CD8-positive, alpha-beta memory T cell (primary cell): ENCODE measurements around the gene ABCB9. TPM values are rescaled to one million over a fixed set of nuclear protein-coding genes. Genes with fewer than 3 reads are reported as not detected.

Experiments used
- CTCF ChIA-PET: fragments of 350-600 bp; sonication (Branson Sonifier 250); formaldehyde crosslinking; loops from one replicate; lab custom pipeline; 2021; ENCODE audit warnings: antibody characterized with exemption; lab: Charles Lee
- POLR2A ChIA-PET: fragments of 350-600 bp; sonication (Branson Sonifier 250); formaldehyde crosslinking; loops from one replicate; lab custom pipeline; 2021; ENCODE audit warnings: antibody characterized with exemption; lab: Charles Lee
- DNase-seq, 5 donors: peaks; one replicate each; pipeline versions ENCODE4 v3.0.0 to v3.0.0-alpha.2; 2020 to 2022; ENCODE audit warnings: mixed read lengths in 1 of 5
- H3K27ac ChIP-seq: one replicate; pipeline ENCODE4 v1.7.0; 2013; ENCODE audit warnings: low read depth, mild to moderate bottlenecking, low read length, moderate library complexity
- H3K27me3 ChIP-seq: 2 replicates; pipeline ENCODE4 v1.7.0; 2013; ENCODE audit warnings: low read length, mild to moderate bottlenecking; ENCODE audit not compliant: insufficient read depth, poor library complexity, severe bottlenecking
- H3K36me3 ChIP-seq: 2 replicates; pipeline ENCODE4 v1.7.0; 2013; ENCODE audit warnings: mild to moderate bottlenecking, low read length, moderate library complexity; ENCODE audit not compliant: insufficient read depth
- H3K4me1 ChIP-seq: 2 replicates; pipeline ENCODE4 v1.7.0; 2013; ENCODE audit warnings: mild to moderate bottlenecking, low read length, moderate library complexity; ENCODE audit not compliant: insufficient read depth
- H3K4me3 ChIP-seq: 2 replicates; pipeline ENCODE4 v1.7.0; 2013; ENCODE audit warnings: mild to moderate bottlenecking, low read length
- H3K9me3 ChIP-seq: 2 replicates; pipeline ENCODE4 v1.7.0; 2013; ENCODE audit warnings: mild to moderate bottlenecking, low read length
- H3K27ac Mint-ChIP-seq, 8 donors: one replicate each; pipeline ENCODE4 v1.8.0; 2020 to 2021; ENCODE audit warnings: mixed read lengths in 8 of 8, mild to moderate bottlenecking in 6 of 8, inconsistent platforms in 3 of 8, moderate library complexity in 3 of 8
- H3K27me3 Mint-ChIP-seq, 2 donors: one replicate each; pipeline ENCODE4 v1.8.0; 2020 to 2021; ENCODE audit warnings: mixed read lengths in 2 of 2, mild to moderate bottlenecking in 1 of 2, moderate library complexity in 1 of 2
- H3K36me3 Mint-ChIP-seq, 3 donors: one replicate each; pipeline ENCODE4 v1.8.0; 2020 to 2021; ENCODE audit warnings: mixed read lengths in 3 of 3, inconsistent platforms in 1 of 3, mild to moderate bottlenecking in 1 of 3
- H3K4me1 Mint-ChIP-seq, 3 donors: one replicate each; pipeline ENCODE4 v1.8.0; 2020 to 2021; ENCODE audit warnings: mixed read lengths in 3 of 3, inconsistent platforms in 1 of 3, mild to moderate bottlenecking in 1 of 3
- H3K4me3 Mint-ChIP-seq, 7 donors: one replicate each; pipeline ENCODE4 v1.8.0; 2020 to 2021; ENCODE audit warnings: mixed read lengths in 7 of 7, mild to moderate bottlenecking in 6 of 7, moderate library complexity in 4 of 7, inconsistent platforms in 2 of 7
- H3K9me3 Mint-ChIP-seq, 5 donors: one replicate each; pipeline ENCODE4 v1.8.0; 2020 to 2022; ENCODE audit warnings: mixed read lengths in 5 of 5, mild to moderate bottlenecking in 3 of 5, moderate library complexity in 2 of 5, inconsistent platforms in 1 of 5
- polyA plus RNA-seq: library from polyadenylated mRNA; unstranded; fragments of 300-500 nt; fragmentation: Illumina TruSeq; gene quantifications from one replicate; pipeline ENCODE4 v1.2.3, GENCODE V29; 2021
- total RNA-seq, 2 experiments: library from RNA; stranded (reverse); gene quantifications; one replicate each; pipeline ENCODE4 v1.2.3, GENCODE V29; 2021

Gene ABCB9
- total and polyA plus RNA-seq, 3 experiments from 2014 or later: 0.99 to 3.9 (median 3.7) TPM

DNA sequence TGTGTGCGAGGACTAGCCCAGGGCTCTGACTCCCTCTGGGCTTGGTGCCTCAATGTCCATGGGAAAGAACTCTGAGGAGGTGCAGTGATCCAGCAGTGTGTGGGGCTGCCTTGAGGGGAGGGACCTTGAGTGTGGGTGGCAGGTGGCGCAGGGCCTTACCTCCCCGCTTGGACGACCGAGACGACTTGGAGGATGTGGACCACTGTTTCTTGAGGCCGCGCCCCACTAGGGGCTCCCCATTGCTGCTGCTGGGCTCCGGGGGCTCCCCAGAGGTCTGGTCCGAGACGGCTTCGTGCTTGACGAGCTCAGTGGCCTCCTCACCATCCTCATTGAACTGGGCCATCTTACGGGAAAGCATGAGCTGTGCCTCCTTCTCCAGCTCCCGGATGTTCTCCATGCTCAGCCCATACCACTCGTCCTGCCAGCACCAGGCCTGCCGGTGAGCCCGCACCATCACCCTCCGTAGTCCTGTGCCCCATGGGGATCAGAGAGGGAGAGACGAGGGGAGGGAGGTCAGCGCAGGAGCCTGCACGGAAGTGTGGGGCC is 38.9 kb upstream of the ABCB9 start:
- no peaks in the 10 kb centered on the region for H3K4me1 Mint-ChIP-seq
- ChIA-PET POLR2A (no interaction called here), CTCF (no interaction called here)
- peaks cover 0 to 2% of the 10 kb centered on the region in 2 donors for H3K27me3 Mint-ChIP-seq
- peak in 1 of 5 donors; percentile 19 for DNase-seq
- peaks cover 0 to 32% (median 7%) of the 10 kb centered on the region in 3 donors for H3K36me3 Mint-ChIP-seq
- Histone ChIP-seq H3K4me3 (no peak overlapping the region), H3K4me1 (no peaks in the 10 kb centered on the region), H3K27ac (no peak overlapping the region), H3K36me3 (no peaks in the 10 kb centered on the region), H3K27me3 (no peaks in the 10 kb centered on the region), H3K9me3 (no peaks in the 10 kb centered on the region)
- no peak overlapping the region for H3K4me3 Mint-ChIP-seq
- no peaks in the 10 kb centered on the region for H3K9me3 Mint-ChIP-seq
- peak overlapping the region in 1 of 8 donors; percentile 13 for H3K27ac Mint-ChIP-seq

DNA sequence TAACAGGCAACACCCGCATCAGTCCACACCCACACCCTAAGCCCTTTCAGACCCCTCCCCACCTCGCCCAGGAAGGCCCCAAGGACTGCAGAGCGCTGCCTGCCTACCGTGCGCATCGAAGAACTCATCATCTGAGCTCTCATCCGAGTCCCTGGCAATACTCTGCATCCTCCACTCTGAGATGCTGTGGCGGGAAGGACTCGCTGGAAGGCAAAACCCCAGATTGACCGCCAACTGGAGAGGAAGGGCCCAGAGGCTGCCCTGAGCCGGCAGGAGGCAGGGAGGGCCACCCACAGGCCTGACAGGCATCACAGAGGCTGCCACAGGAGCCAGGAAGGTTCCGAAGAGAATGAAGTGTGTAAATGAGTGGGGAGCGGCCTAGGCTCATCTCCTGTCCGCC is 38.0 kb upstream of the ABCB9 start:
- H3K27ac Mint-ChIP-seq: peak overlapping the region in 1 of 8 donors; percentile 72

DNA sequence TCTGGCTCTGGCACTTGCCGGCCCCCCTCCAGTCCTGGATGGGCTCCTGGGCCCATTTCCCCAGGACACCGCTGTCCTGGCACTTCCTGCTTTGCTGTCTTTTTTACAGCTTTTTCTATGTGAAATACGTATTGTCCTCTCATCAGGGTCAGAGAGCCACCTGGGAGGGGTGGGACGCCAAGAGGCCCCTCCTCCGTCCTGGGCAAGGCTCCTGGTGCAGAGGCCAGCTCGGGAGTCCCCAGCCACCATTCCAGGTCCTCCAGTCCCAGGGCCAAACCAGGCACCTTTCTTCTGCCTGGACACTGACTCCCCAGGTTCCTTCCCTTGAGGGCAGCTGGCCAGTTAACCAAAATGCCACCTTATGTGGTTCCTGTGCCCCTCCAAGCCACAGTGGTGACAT is 37.0 kb upstream of the ABCB9 start:
- CTCF ChIA-PET: no interaction called here
- H3K36me3 Mint-ChIP-seq: peaks cover 0 to 23% (median 7%) of the 10 kb centered on the region in 3 donors

More for the DNA sequence above, 38.0 kb upstream of the ABCB9 start:
- CTCF ChIA-PET: no interaction called here
- H3K4me3 ChIP-seq: no peak overlapping the region
- DNase-seq: peak in 1 of 5 donors; percentile 6
- Mint-ChIP-seq H3K36me3 (peaks cover 0 to 26% (median 7%) of the 10 kb centered on the region in 3 donors), H3K27me3 (peaks cover 0 to 2% of the 10 kb centered on the region in 2 donors), H3K4me1 (no peaks in the 10 kb centered on the region), H3K4me3 (no peak overlapping the region), H3K9me3 (no peaks in the 10 kb centered on the region)
- H3K9me3 ChIP-seq: no peaks in the 10 kb centered on the region
- H3K27ac ChIP-seq: no peak overlapping the region
- H3K27me3 ChIP-seq: no peaks in the 10 kb centered on the region
- POLR2A ChIA-PET: no interaction called here
- no peaks in the 10 kb centered on the region for H3K4me1 ChIP-seq
- H3K36me3 ChIP-seq: no peaks in the 10 kb centered on the region

DNA sequence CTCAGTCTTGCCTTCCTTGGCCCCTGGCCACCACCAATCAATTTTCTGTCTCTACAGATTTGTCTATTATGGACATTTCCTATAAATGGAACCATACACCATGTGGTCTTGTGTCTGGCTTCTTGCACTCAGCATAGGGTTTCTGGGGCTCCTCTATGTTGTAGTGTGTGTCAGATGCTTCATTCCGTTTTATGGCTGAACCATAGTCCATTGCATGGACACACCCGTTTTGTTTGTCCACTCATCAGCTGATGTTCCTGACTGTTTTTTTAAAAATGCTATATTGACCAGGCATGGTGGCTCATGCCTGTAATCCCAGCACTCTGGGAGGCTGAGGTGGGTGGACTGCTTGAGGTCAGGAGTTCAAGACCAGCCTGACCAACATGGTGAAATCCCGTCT is 35.2 kb upstream of the ABCB9 start:
- CTCF ChIA-PET: no interaction called here

More for the DNA sequence above, 37.0 kb upstream of the ABCB9 start:
- Histone ChIP-seq H3K27me3 (no peaks in the 10 kb centered on the region), H3K36me3 (no peaks in the 10 kb centered on the region), H3K27ac (no peak overlapping the region), H3K4me3 (no peak overlapping the region), H3K9me3 (no peaks in the 10 kb centered on the region), H3K4me1 (no peaks in the 10 kb centered on the region)
- DNase-seq: peak in 1 of 5 donors; percentile 12
- Mint-ChIP-seq H3K27me3 (peaks cover 0 to 2% of the 10 kb centered on the region in 2 donors), H3K4me1 (no peaks in the 10 kb centered on the region), H3K27ac (peak overlapping the region in 1 of 8 donors; percentile 70), H3K4me3 (no peak overlapping the region), H3K9me3 (no peaks in the 10 kb centered on the region)
- POLR2A ChIA-PET: no interaction called here

DNA sequence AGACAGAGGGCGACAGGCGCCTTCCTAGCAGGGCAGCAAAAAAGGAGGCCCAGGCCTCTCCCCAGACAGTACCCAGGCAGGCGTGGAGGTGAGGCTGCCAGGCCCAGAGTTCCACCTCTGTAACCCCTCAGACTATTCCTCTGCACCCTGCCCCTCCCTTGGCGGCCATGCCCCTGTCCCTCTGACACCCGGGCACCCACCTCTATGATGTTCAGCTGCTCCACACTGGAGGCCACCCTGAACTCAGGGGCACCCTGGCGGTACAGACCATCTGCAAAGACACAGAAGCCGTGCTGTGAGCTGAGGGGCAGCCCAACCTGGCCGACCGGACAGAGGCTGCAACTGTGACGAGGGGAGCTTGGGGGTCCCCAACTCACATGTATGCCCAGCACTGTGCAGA is 34.3 kb upstream of the ABCB9 start:
- Mint-ChIP-seq H3K27ac (no peak overlapping the region), H3K4me3 (no peak overlapping the region), H3K27me3 (no peaks in the 10 kb centered on the region), H3K9me3 (no peaks in the 10 kb centered on the region), H3K36me3 (peaks cover 0 to 19% (median 4%) of the 10 kb centered on the region in 3 donors), H3K4me1 (no peaks in the 10 kb centered on the region)
- peak in 1 of 5 donors; percentile 38 for DNase-seq
- Histone ChIP-seq H3K4me3 (no peak overlapping the region), H3K27ac (no peak overlapping the region), H3K36me3 (no peaks in the 10 kb centered on the region), H3K4me1 (no peaks in the 10 kb centered on the region), H3K27me3 (no peaks in the 10 kb centered on the region), H3K9me3 (no peaks in the 10 kb centered on the region)
- CTCF ChIA-PET: interaction anchor here (0.9 kb wide), 1 partner anchor 207 kb away, joined by 3 read pairs; no protein-coding TSS in a partner anchor
- POLR2A ChIA-PET: no interaction called here

More for the DNA sequence above, 35.2 kb upstream of the ABCB9 start:
- Mint-ChIP-seq H3K36me3 (peaks cover 0 to 19% (median 4%) of the 10 kb centered on the region in 3 donors), H3K27me3 (no peaks in the 10 kb centered on the region), H3K4me3 (no peak overlapping the region), H3K27ac (no peak overlapping the region), H3K4me1 (no peaks in the 10 kb centered on the region), H3K9me3 (no peaks in the 10 kb centered on the region)
- Histone ChIP-seq H3K4me1 (no peaks in the 10 kb centered on the region), H3K9me3 (no peaks in the 10 kb centered on the region), H3K27ac (no peak overlapping the region), H3K27me3 (no peaks in the 10 kb centered on the region), H3K36me3 (no peaks in the 10 kb centered on the region), H3K4me3 (no peak overlapping the region)
- DNase-seq: no peak
- POLR2A ChIA-PET: no interaction called here

DNA sequence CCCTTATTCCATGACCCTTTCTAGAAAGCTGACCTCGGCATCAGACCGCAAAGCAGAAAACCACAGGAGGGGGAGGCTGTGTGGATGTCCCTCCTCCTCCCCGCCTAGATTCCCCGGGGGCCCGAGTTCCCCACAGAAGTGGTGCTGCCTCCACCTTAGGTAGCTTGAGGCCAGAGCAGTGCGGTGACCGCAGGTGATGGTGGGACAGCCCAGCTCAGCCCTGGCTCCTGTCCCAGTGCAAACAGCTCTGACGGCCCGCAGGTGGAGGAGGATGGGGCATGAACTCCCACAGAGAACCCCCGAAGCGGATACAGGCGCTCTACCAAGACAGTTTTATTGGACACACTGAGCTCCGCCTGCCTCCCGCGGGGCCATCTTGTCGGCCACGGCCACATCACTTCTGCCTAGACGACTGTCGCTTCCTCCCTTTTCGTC is 33.7 kb upstream of the ABCB9 start:
- DNase-seq: peak in 1 of 5 donors; percentile 17
- no peak overlapping the region for H3K4me3 ChIP-seq
- H3K27ac ChIP-seq: no peak overlapping the region
- Mint-ChIP-seq H3K36me3 (peaks cover 0 to 19% (median 4%) of the 10 kb centered on the region in 3 donors), H3K27me3 (no peaks in the 10 kb centered on the region), H3K4me1 (no peaks in the 10 kb centered on the region), H3K9me3 (no peaks in the 10 kb centered on the region), H3K27ac (no peak overlapping the region), H3K4me3 (no peak overlapping the region)
- no peaks in the 10 kb centered on the region for H3K27me3 ChIP-seq
- ChIA-PET POLR2A (no interaction called here), CTCF (interaction anchor here (0.9 kb wide), 1 partner anchor 206 kb away, joined by 3 read pairs; no protein-coding TSS in a partner anchor)
- H3K9me3 ChIP-seq: no peaks in the 10 kb centered on the region
- H3K4me1 ChIP-seq: no peaks in the 10 kb centered on the region
- H3K36me3 ChIP-seq: no peaks in the 10 kb centered on the region

DNA sequence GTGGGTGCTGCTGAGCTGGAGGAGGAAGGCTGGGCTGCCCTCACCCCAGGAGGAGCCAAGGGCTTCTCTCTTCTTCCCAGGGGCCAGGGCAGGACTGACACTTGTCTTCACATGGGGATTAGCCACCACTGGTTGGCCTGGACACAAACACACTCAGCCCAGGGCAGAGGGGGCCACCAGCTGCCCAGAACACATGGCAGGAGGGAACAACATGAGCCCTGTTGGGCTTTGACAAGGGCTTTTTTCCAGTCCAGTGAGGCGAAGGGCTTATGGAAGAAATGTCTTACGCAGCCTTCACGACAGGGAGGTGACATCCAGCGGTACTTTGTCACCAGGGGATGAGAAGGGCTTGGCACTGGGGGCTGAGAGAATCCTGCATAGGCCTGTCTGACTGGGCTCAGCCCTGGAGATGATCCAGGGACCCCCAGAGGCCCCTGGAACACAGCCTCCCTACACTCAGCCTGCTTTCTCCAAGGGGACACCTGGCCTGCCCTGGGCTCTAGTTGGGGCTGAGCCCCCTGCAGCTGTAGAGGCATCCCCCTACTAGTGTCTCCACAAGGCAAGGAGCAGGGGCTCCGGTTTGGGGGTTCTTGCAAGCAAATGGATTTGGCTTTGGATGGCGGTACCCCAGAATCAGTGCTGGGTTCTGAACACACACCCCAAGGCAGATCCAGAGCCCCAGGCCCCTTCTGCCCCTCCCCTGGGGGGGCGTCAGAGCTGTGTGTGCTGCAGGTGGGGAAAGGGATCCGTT is 33.1 kb upstream of the ABCB9 start:
- no peak overlapping the region for H3K27ac ChIP-seq
- H3K27ac Mint-ChIP-seq: no peak overlapping the region
- no peak overlapping the region for H3K4me3 ChIP-seq
- no peaks in the 10 kb centered on the region for H3K4me1 ChIP-seq
- no peaks in the 10 kb centered on the region for H3K4me1 Mint-ChIP-seq
- H3K9me3 ChIP-seq: no peaks in the 10 kb centered on the region
- POLR2A ChIA-PET: no interaction called here
- peak in 1 of 5 donors; percentile 30 for DNase-seq
- H3K27me3 ChIP-seq: no peaks in the 10 kb centered on the region
- no peaks in the 10 kb centered on the region for H3K27me3 Mint-ChIP-seq
- H3K9me3 Mint-ChIP-seq: no peaks in the 10 kb centered on the region
- CTCF ChIA-PET: interaction anchor here (0.9 kb wide), 1 partner anchor 205 kb away, joined by 3 read pairs; no protein-coding TSS in a partner anchor
- H3K4me3 Mint-ChIP-seq: no peak overlapping the region
- no peaks in the 10 kb centered on the region for H3K36me3 ChIP-seq
- H3K36me3 Mint-ChIP-seq: peaks cover 0 to 15% (median 4%) of the 10 kb centered on the region in 3 donors

DNA sequence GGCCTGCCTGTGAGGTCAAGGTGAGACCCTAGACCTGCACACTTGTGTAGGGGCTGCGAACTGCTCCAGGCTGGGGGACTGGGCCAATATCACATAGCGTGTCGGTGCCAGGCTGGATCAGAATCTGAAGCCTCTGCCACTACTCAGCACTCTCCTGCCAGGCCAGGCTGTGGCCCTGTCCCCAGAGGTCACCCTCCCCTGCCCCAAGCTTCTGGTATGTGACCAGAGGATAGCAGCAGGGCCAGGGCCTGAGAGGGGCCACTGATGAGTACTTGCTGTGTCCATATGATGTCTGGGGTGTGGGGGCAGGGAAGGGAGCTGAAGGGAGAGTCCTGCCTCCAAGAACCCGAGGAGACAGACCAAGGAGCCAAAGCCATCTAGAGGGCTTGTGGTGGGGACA is 32.1 kb upstream of the ABCB9 start:
- Mint-ChIP-seq H3K4me1 (no peaks in the 10 kb centered on the region), H3K36me3 (peaks cover 0 to 13% (median 4%) of the 10 kb centered on the region in 3 donors), H3K27ac (no peak overlapping the region), H3K27me3 (no peaks in the 10 kb centered on the region), H3K9me3 (no peaks in the 10 kb centered on the region), H3K4me3 (no peak overlapping the region)
- ChIA-PET POLR2A (no interaction called here), CTCF (no interaction called here)
- no peaks in the 10 kb centered on the region for H3K4me1 ChIP-seq
- H3K27me3 ChIP-seq: no peaks in the 10 kb centered on the region
- H3K27ac ChIP-seq: no peak overlapping the region
- no peaks in the 10 kb centered on the region for H3K9me3 ChIP-seq
- no peak overlapping the region for H3K4me3 ChIP-seq
- H3K36me3 ChIP-seq: no peaks in the 10 kb centered on the region
- no peak for DNase-seq
